ENCODE results near the gene KBTBD12.

DNA sequence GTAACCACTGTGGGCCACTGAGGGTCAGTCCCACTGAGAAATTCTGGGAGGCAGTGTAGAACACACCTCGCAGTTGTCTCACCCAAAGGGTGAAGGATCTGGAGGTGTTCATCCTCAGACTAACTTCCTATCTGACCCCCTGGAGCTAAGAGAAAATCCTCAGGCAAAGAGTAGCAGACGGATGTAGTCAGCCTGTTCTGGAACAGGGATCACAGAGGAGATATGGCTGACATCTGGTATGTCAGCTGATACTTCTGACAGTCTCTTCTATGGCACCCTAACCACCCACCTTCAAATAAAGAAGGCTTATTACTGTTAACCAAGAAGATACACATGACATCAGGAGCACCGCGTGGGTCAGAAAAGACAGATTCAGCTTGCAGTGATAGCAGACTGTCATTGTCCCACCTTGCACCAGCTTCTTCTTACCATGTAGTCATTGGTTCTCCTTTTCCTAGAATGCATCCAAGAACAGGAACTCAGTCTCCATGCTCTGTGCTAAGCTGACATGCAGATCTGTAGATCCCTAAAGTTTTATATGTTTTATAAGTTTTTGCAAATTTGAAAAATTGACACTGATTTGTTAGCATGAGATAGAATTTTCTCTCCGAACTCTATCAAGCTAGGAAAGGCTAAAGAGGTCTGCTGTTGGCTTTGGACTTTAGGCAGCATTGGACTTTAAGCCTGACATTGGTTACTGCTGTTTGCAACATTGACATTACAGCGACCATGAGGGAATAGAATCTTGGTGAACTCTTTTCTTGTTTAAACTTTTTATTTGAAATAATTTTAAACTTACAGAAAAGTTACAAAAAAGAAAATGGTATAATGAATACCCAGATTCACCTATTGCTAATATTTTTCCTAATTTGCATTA is 60.4 kb downstream of the KBTBD12 start:
- TF ChIP-seq MAFF (IDR thresholded peaks at IDR 0.05; ENCODE audit: low read depth, low read length), result no peak
- TF ChIP-seq, protein P1, sequence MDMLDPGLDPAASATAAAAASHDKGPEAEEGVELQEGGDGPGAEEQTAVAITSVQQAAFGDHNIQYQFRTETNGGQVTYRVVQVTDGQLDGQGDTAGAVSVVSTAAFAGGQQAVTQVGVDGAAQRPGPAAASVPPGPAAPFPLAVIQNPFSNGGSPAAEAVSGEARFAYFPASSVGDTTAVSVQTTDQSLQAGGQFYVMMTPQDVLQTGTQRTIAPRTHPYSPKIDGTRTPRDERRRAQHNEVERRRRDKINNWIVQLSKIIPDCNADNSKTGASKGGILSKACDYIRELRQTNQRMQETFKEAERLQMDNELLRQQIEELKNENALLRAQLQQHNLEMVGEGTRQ (IDR thresholded peaks at IDR 0.05; ENCODE audit: low read depth, low read length), result no peak
- TF ChIP-seq, protein P1 (CRISPR knock-in tag; IDR thresholded peaks at IDR 0.05; ENCODE audit: borderline replicate concordance), result no peak

Measured in HepG2 (cell line).